GM15510 (cell line): Measurements from ENCODE around the gene ALG9.

Experiments used
- POLR2A ChIP-seq: IDR thresholded peaks from 3 replicates; pipeline ENCODE4 v1.6.1; 2011; ENCODE audit warnings: borderline replicate concordance; ENCODE audit not compliant: insufficient read length; ENCODE audit errors: extremely low read depth

ALG9 gene

DNA sequence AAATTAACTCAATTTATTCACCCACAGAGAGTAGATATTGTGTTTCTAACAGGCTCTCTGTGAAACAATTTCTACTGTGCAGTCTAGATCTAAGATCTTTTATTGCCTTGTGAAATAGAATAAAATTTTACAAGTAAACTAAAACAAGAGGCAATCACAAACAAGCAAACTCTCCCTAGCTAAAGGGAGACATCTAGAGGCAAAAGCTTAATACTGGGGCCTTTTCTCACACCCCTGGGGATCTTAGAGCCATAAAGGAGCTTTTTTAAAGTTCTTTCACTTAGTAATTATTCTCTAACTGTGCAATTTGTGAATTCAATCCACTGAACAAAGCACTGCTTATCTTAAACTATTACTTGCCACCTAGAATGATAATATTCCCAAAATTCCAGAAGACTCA lies 19.7 kb downstream of the ALG9 start:
- no peak for TF ChIP-seq POLR2A

- no peak for TF ChIP-seq POLR2A
Measured at GRCh38 chr11:111851067-111851466, 20.3 kb downstream of the ALG9 start.

- no peak for TF ChIP-seq POLR2A
Measured at GRCh38 chr11:111849631-111850030, 21.8 kb downstream of the ALG9 start.

- no peak for TF ChIP-seq POLR2A
Measured at GRCh38 chr11:111846636-111847035, 24.7 kb downstream of the ALG9 start.

GRCh38 chr11:111846063-111846462 lies 25.3 kb downstream of the ALG9 start:
- TF ChIP-seq POLR2A, result no peak

DNA sequence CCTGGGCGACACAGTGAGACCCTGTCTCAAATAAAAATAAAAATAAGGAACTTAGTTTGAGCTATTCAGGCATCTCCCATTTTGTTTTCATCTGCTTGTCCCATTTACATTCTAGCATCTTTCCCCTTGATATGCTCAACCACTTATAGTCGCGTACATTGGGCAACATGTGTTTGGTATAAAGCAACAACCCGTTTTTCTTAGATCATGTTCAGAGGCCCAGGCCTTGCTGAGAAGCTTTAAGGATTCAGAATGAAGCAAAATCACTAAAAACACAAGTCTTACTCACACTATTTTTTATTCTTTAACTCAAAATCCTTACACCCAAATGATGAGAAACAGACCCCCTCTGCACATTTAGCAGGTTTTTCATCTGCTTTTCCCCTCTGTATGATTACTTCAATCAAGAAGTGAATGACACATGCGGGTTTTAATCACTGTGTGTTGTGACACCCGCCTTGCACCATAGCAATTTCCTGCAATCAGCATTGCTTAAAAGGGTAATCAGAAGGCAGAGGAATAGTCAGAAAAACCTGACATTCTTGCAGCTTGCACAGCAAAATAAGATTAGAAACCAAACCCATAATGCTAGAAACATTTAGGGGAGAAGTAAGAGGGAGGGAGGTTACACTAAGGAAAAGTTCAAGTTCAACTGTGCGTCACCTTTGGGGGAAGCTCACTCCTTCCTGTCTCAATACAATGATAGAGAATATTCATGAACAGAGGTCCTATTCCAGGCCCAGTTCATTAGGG lies 25.9 kb downstream of the ALG9 start:
- no peak for TF ChIP-seq POLR2A

GRCh38 chr11:111843661-111844060 lies 27.7 kb downstream of the ALG9 start:
- TF ChIP-seq POLR2A, result no peak

GRCh38 chr11:111841370-111842053 lies 29.9 kb downstream of the ALG9 start:
- TF ChIP-seq POLR2A, result no peak

DNA sequence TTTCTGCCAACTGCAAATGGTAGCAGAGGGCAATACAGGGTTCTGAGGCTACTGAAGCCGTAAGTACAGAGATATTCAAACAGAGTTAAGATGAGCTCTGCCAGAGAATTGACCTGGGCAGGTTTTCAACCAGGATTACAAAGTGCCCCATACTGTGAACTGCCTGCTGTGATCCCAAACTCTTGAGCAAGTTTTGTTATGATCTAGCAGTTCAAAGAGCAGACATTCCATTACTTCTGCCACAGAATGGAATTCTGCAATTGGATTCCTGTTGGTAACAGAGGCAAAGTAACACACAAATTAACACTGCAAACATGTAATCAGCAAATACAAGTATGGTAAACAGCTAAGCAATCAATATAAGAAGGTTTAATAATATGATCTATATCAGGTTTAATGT lies 31.2 kb downstream of the ALG9 start:
- no peak for TF ChIP-seq POLR2A

- no peak for TF ChIP-seq POLR2A
Measured at GRCh38 chr11:111838054-111838453, 33.3 kb downstream of the ALG9 start.

DNA sequence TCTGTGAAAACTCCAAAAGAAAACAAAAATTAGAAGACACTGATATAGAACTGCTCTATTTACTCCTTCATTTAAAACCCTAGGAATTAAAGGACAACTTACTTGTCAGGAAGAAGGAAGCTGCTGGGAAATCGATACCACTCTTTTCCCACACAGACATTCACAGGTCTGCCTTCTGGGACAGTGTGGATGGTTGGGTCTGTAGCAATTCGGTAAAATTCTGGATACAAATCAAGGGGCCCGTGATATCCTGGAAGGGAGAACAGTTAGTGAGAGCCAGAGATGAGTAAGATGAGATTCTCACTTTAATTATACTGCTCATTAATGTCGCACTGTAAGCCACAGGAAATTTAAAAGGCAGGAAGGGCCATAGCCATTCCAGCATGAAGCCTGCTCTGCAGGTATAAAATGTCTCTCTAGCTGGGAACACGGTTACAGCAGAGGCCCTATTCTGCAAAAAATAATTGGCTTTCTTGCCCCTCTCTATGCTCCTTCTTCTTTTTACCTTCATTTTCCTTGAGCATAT lies 34.0 kb downstream of the ALG9 start:
- TF ChIP-seq POLR2A, result no peak

GRCh38 chr11:111836721-111837120 lies 34.7 kb downstream of the ALG9 start:
- no peak for TF ChIP-seq POLR2A

DNA sequence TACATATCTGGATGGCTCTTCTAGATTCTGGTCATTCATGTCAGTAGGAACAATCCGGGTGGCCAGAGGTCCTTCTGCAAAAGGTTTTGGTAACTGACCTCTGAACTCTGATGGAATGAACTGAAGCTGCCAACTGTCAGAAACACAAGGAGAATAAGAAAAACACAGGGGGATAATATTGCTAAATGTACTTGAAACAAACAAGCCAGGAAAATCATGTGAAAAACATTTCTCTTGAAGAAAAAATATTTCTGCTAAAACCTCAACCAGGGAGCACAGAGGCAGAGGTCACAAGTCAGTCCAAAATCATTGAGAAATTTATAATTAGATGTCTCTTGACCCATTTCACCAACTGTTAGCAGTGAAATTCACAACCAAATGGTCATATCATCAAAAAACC lies 35.2 kb downstream of the ALG9 start:
- TF ChIP-seq POLR2A, result no peak

- no peak for TF ChIP-seq POLR2A
Measured at GRCh38 chr11:111835665-111836064, 35.7 kb downstream of the ALG9 start.

DNA sequence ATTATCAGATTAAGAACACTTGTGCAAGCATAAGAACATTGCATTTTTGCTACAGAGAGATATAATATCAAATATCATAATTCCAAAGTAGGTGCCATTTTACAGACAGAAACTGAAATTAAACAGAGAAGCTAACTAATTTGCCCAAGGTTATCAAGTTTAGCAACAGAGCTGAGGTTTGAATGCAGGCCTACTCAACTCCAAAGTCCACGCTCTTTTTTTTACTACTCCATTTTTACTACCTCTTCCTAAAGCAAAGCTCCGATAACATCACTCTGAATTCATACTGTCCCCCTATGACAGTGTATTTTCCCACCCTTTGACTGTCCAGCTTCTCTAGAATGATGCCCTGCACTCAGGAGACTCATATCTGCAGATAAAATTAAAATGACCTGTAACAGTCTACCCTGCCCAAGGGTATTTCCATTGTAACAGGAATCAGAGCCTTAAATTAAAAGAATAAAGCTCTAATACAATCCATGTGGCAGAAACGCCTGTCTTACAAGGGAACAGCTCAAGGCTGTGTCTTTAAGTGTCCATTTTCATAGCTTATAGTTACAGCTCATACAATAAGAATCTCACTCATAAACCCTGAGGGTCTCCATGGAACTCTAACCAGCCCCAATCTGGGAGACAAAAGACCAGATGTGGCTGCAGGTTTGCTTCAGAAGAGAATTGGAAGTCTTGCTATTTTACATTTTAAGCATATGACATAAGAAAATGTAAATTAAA lies 36.8 kb downstream of the ALG9 start:
- no peak for TF ChIP-seq POLR2A

GRCh38 chr11:111833524-111833923 lies 37.9 kb downstream of the ALG9 start:
- no peak for TF ChIP-seq POLR2A

DNA sequence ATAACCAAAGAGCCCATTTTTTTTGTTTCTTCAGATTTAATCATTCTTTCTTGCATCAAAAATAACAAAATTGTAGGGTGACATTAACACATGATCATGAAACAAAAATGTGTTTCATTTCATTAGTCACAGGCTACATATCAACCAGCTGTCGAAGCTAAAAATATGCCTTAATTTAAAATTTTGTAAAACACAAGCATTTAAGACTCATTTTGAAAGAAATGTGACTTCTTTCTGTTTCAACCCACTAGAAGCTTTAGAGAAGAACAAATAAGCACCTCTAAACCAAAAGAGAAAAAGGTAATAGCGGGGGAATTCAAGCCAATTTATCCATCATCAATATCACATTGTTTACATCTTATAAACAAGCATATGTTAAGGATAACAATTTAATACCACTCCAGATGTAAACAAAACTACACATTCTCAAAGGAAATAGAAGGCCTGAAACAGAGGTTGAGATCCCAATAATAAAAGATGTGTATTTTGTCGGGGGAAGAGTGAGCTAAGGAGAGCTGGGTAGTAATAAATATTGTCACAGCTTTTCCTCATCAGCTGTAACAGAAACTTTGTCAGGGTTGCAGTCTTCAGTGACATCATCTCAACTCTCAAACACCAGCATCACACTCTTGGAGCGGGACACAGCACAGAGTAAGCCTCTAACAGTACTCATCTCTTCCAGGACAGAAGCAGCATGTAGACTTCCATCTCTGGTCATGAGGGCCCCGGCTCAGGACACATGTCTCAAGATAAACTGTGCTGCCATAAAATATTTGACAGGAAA lies 42.0 kb downstream of the ALG9 start:
- TF ChIP-seq POLR2A, result no peak
